ENCODE measurements around the gene GPRC5C. TPM values are rescaled to one million over a fixed set of nuclear protein-coding genes. Genes with fewer than 3 reads are reported as not detected.

GPRC5C gene
- total RNA-seq, 1 donor from 2014 or later = 38.7 TPM

DNA sequence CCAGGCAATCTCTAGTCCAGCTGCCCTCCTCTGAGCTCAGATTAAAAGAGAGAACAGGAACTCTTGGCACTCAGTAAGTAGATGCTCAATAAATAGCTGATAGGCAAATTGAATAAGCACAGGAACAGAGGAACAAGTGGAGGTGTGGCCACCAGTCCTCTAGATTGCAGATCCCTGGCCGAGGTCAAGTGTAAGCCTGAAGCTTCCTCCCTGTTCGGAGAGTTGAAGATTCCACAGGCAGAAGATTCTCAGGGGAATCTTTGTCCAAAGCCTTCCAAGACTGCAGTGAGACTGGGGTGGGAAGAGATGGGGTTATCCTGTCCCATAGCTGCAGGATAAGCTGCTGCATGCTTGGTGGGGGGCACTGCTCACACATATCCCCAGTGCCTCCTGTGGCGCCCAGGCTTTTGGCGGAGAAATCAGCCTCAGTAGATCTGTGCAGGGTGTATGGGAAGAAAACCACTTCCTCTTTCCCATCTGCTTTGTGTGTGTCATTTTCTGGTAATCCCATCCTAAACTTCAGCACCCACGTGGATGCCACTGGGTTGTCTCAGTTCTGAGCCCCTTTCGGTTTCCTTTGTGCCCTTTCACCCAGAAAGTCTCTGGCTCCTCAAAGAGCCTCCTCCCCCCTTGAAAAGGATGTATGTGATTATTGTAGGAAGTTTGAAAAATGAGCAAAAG lies 46.7 kb downstream of the GPRC5C start:
- DNase-seq (ENCODE audit: low spot score in 2 of 2, unreplicated experiment in 2 of 2) = no peak
- no peak overlapping the region for H3K4me3 Mint-ChIP-seq
- TF ChIP-seq, protein P1, sequence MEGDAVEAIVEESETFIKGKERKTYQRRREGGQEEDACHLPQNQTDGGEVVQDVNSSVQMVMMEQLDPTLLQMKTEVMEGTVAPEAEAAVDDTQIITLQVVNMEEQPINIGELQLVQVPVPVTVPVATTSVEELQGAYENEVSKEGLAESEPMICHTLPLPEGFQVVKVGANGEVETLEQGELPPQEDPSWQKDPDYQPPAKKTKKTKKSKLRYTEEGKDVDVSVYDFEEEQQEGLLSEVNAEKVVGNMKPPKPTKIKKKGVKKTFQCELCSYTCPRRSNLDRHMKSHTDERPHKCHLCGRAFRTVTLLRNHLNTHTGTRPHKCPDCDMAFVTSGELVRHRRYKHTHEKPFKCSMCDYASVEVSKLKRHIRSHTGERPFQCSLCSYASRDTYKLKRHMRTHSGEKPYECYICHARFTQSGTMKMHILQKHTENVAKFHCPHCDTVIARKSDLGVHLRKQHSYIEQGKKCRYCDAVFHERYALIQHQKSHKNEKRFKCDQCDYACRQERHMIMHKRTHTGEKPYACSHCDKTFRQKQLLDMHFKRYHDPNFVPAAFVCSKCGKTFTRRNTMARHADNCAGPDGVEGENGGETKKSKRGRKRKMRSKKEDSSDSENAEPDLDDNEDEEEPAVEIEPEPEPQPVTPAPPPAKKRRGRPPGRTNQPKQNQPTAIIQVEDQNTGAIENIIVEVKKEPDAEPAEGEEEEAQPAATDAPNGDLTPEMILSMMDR (IDR thresholded peaks at IDR 0.05; ENCODE audit: unreplicated experiment) = no peak
- H3K36me3 Mint-ChIP-seq = no peaks in the 10 kb centered on the region
- peaks cover 74% of the 10 kb centered on the region for H3K27me3 Mint-ChIP-seq (ENCODE audit: low read depth)
- no peak overlapping the region for H3K27ac Mint-ChIP-seq
- H3K4me1 Mint-ChIP-seq = no peaks in the 10 kb centered on the region
- peaks cover 11% of the 10 kb centered on the region for H3K9me3 Mint-ChIP-seq

DNA sequence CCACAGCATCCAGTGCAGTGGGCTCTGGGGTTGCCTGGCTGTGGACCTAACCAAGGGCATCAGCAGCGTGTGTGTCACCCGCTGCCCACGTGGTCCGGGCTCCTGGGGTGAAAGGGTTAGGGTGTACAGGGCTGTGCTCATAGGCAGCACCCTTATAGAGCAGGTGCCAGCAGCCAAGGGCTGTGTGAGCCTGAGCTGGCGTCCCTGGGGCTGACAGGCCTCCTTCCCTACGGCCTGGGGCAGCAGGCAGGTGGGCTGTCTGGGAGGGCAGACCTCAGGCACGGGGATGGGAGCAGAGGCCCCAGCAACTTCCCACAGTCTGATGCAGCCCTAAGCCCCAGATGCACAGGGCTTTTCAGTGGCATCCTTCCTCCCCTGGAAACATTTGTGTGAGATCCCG lies 48.4 kb downstream of the GPRC5C start:
- DNase-seq (ENCODE audit: low spot score in 2 of 2, unreplicated experiment in 2 of 2) = no peak
- H3K9me3 Mint-ChIP-seq = peaks cover 7% of the 10 kb centered on the region
- H3K36me3 Mint-ChIP-seq = no peaks in the 10 kb centered on the region
- no peak overlapping the region for H3K27ac Mint-ChIP-seq
- peaks cover 75% of the 10 kb centered on the region for H3K27me3 Mint-ChIP-seq (ENCODE audit: low read depth)
- H3K4me1 Mint-ChIP-seq = no peaks in the 10 kb centered on the region
- no peak overlapping the region for H3K4me3 Mint-ChIP-seq
- TF ChIP-seq, protein P1 (IDR thresholded peaks at IDR 0.05; ENCODE audit: unreplicated experiment) = no peak

DNA sequence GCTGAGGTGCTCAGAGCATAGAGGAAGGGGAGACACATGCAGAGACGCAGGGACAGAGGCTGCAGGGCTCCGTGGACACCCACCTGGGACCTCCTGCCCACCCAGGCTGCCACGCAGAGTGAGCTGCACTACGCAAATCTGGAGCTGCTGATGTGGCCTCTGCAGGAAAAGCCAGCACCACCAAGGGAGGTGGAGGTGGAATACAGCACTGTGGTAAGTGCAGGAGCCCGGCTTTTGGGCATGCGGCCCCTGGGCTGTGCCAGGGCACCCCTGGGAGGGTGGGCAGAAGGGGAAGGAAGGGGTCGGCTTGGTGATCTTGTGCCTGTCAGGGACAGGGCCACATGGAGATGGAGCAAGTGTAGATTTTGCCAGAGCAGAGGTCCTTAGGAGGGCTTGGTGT lies 49.7 kb downstream of the GPRC5C start:
- Mint-ChIP-seq H3K27ac (no peak overlapping the region), H3K27me3 (ENCODE audit: low read depth) (peaks cover 74% of the 10 kb centered on the region), H3K4me3 (no peak overlapping the region), H3K4me1 (no peaks in the 10 kb centered on the region), H3K36me3 (no peaks in the 10 kb centered on the region), H3K9me3 (peaks cover under 1% of the 10 kb centered on the region)
- no peak for DNase-seq (ENCODE audit: low spot score in 2 of 2, unreplicated experiment in 2 of 2)
- TF ChIP-seq, protein P1 (IDR thresholded peaks at IDR 0.05; ENCODE audit: unreplicated experiment) = no peak

DNA sequence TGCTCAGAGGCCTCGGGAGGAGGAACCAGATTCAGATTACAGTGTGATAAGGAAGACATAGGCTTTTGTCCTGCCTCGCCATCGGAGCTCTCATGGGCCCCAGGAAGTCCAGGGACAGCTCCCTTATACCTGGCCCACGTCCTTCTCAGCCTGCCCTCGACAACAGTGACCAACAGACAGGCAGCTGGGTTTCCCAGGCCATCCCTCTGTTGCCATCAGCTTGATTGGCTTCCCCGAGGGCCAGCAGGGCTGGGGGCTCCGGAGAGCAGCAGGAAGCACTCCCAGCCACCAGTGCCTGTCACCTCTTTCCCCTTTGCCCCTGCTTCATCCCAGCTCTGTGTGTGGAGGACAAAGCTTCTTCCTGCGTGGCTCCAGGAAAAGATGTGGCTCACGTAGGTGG lies 52.2 kb downstream of the GPRC5C start:
- no peak for DNase-seq (ENCODE audit: low spot score in 2 of 2, unreplicated experiment in 2 of 2)
- no peak overlapping the region for H3K4me3 Mint-ChIP-seq
- H3K36me3 Mint-ChIP-seq = no peaks in the 10 kb centered on the region
- TF ChIP-seq, protein P1 (IDR thresholded peaks at IDR 0.05; ENCODE audit: unreplicated experiment) = no peak
- H3K27ac Mint-ChIP-seq = no peak overlapping the region
- H3K27me3 Mint-ChIP-seq (ENCODE audit: low read depth) = peaks cover 64% of the 10 kb centered on the region
- no peaks in the 10 kb centered on the region for H3K4me1 Mint-ChIP-seq
- peaks cover 2% of the 10 kb centered on the region for H3K9me3 Mint-ChIP-seq

DNA sequence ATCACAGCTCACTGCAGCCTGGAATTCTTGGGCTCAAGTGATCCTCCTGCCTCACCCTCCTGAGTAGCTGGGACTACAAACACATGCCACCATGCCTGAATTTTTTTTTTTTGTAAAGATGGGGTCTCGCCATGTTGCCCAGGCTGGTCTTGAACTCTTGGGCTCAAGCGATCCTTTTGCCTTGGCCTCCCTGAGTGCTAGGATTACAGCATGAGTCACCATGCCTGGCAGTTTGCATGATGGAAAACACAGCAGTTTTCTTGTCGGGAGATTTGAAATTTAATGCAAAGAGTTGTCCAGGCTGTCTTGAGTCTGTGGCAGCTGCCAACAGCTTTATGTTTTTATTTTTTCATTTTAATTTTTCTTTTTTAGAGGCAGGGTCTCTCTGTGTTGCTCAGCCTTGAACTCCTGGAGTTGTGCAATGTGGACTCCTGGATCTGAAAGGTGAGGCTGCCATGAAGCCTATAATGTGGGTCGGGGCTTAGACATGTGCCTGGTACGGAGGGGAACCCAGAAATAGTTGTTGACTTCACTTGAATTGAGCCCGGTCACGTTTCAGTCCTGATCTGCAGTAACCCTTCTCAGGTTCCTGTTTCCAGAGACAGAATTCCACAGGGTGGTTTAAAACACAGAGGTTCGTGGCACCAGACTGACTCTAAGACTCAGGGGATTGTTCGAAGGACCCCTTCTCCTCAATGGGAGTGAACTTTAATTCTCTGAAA lies 53.3 kb downstream of the GPRC5C start:
- no peaks in the 10 kb centered on the region for H3K4me1 Mint-ChIP-seq
- no peak overlapping the region for H3K4me3 Mint-ChIP-seq
- TF ChIP-seq, protein P1 (IDR thresholded peaks at IDR 0.05; ENCODE audit: unreplicated experiment) = no peak
- peaks cover 4% of the 10 kb centered on the region for H3K9me3 Mint-ChIP-seq
- H3K36me3 Mint-ChIP-seq = no peaks in the 10 kb centered on the region
- peaks cover 63% of the 10 kb centered on the region for H3K27me3 Mint-ChIP-seq (ENCODE audit: low read depth)
- no peak for DNase-seq (ENCODE audit: low spot score in 2 of 2, unreplicated experiment in 2 of 2)
- no peak overlapping the region for H3K27ac Mint-ChIP-seq

Measured in mesothelial cell of epicardium (in vitro differentiated cells).